ENCODE results near the gene PPFIA4.
A peak's percentile ranks its signal among the peaks of the same experiment; 100 is the strongest.
"Not testable (repeated sequence)": the region's sequence is repeated elsewhere in the genome, so short reads cannot be mapped to it uniquely, and the experiment has no call there.

PPFIA4 gene

DNA sequence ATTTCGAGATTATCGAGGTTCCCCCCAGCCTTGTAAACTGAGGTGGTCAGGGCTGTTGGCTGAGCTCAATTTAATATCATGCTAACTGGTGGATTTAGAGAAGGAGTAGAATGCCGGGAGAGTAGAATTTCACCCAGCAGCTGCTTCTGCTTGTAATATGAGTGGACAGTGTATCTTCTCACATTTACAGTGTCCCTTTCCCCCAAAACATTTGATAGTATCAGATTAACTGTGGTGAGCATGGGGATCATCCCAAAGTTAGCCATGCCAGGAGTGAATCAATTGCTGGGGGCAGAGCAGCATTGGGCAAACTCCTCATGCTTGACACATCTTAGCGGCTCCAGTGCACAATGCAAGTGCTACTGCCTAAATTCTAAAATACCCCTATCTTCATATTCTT is 9.2 kb upstream of the PPFIA4 start:
- no peak for DNase-seq (ENCODE audit: low spot score)

- DNase-seq (ENCODE audit: low spot score) = no peak
Observed at GRCh38 chr1:203017692-203018091, 8.6 kb upstream of the PPFIA4 start.

- not testable (repeated sequence) for DNase-seq (ENCODE audit: low spot score)
Observed at GRCh38 chr1:203022855-203023254, 3.4 kb upstream of the PPFIA4 start.

DNA sequence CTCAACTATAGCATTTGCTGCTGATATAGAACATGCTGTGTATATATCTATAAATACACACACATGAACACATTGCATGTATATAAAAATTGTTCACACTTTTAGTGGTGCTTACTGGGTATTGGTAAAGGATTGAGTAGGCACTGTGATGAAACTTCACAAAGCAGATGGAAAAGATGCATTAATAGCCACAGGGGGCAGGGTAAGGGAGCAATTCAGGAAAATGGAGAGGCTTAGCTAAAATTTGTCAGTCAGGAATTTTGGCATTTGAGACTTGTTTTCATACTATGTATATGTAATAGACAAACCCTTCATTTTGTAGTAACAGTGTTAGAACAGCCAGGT is 633 bp upstream of the PPFIA4 start:
- DNase-seq (ENCODE audit: low spot score) = no peak

- DNase-seq (ENCODE audit: low spot score) = peak; percentile 59
Observed at GRCh38 chr1:203026666-203027663, 674 bp downstream of the PPFIA4 start.

- no peak for DNase-seq (ENCODE audit: low spot score)
Observed at GRCh38 chr1:203028067-203028783, 1.9 kb downstream of the PPFIA4 start.

- peak; percentile 94 for DNase-seq (ENCODE audit: low spot score)
Observed at GRCh38 chr1:203028784-203029553, 2.7 kb downstream of the PPFIA4 start.

GRCh38 chr1:203031467-203031866 is 5.2 kb downstream of the PPFIA4 start:
- peak; percentile 27 for DNase-seq (ENCODE audit: low spot score)

- DNase-seq (ENCODE audit: low spot score) = no peak
Observed at GRCh38 chr1:203033287-203033686, 7.0 kb downstream of the PPFIA4 start.

DNA sequence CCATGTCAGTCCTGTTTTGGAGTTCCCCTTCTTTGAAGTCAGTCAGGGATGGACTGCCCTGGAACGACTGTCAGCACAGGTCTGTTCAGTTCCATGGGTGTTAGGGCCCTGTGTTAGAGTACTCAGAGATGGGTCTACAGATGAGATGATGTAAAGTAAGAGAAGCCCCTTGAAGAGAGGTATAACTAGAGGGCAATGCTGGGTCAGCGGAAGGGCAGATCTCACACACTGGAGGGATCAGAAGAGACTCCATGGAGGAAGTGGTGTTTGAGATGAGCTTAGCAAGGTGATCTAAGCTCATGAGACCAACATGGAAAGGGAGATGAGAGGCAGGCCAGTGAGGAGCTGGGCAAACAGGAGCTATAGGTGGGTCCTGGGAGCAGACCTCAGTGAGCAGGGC is 7.6 kb downstream of the PPFIA4 start:
- DNase-seq (ENCODE audit: low spot score) = no peak

DNA sequence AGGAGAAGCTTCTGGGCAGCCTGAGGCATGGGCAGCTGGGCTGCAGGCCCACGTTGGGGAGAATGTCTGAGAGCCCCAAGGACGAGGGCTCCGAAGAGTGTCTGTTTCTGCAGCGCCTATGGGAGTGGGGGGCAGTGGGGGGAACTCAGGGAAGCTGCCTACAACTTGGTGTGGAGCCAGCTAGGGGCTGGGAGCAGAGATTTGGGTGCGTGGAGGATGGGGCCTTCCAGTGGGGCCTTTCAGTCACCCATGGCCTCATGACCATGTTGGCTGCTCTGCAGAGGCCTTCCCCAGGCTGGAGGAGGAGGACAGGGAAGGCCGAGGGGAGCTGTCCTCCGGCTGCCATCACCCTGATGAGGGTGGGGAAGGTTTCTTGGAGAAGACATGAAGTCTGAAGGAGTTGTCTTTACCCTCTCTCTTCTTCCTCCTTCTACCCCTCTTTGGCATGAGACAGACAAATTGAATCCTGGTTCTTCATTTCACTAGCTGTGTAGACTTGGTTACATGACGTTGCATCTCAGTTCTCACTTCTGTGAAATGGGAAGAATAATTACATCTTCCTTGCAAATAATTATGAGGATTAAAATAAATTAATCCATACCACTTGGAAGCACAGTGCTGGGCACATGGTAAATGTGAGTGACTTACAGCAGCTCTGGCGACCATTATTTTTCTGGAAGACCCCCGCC is 8.3 kb downstream of the PPFIA4 start:
- no peak for DNase-seq (ENCODE audit: low spot score)

DNA sequence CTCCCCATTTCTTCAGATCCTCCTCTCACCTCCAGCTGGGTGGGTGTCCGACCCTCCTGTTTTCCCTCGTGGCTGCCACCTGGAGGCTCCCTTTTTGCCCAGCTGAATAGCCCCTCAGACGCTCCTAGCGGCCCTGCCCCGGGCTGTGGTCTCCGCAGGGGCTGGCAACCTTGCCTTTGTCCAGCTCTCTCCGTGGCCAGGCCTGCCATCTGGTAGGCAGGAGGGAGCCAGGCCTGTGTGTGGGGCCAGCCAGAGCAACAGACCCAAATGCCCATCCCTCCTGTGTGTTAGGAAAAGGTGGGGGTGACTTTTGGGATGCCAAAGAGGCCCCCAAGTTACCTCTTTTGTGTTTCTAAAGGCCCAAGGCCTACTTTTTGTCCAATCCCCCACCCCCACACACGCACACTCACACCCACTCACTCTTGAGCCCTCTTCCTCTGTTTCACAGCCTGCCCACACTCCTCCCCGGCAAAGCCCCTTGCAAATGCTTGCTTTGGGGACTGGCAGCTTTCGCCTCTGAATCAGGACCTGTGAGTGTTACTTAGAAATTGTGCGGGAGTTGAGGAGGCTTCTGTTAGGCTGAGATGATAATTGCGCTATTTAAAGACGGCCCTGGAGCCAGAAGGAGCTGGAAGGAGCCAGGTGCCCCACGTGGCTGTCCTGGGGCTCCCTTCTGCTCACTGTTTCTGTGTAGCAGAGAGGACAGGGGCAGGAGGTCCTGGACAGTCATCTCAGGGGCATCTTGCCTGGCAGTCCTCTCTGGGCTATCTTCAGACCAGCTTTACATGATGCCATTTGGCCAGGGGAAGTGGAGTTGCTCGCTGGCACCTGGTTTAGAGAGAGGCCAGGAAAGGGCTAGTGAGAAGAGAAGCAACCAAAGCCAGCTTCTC is 9.1 kb downstream of the PPFIA4 start:
- DNase-seq (ENCODE audit: low spot score) = peak; percentile 99

DNA sequence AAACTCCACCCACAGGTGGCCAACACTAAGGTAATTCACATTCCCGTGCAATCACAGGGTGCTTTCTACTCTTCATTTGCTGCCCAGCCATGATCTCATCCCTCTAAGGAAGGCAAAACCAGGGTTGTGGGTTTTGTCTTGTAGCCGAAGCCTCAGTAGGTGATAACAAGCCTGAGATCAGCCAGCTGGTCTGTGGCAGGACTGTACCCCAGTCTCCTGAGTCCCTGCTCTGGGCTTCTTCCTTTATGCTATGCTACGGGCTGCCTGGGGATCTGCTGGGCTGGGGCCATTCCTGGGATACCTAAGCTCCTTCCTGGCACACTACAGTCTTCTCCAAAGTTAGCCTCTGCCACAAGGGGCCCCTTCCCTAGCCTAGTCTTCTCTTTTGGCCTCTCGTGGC is 9.8 kb downstream of the PPFIA4 start:
- no peak for DNase-seq (ENCODE audit: low spot score)

DNA sequence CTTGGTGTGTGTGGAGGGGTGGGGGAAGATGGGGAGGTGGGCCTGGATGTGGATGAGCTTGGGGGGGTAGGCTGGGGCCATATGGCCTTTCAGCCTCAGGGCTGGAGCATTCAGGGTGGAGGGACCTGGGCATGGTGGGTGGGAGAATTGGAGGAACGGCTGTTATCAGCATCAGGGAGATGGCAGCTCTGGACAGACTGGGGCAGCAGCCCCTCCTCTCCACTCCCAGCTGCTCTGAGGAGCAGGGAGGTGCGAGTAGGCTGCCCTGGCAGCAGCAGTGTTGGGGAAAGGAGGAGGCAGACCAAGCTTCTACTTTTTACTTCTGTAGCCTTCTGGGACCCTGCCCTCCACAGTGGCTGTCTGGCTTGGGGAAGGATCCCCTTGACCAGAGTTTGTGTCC is 10.2 kb downstream of the PPFIA4 start:
- DNase-seq (ENCODE audit: low spot score) = no peak

DNA sequence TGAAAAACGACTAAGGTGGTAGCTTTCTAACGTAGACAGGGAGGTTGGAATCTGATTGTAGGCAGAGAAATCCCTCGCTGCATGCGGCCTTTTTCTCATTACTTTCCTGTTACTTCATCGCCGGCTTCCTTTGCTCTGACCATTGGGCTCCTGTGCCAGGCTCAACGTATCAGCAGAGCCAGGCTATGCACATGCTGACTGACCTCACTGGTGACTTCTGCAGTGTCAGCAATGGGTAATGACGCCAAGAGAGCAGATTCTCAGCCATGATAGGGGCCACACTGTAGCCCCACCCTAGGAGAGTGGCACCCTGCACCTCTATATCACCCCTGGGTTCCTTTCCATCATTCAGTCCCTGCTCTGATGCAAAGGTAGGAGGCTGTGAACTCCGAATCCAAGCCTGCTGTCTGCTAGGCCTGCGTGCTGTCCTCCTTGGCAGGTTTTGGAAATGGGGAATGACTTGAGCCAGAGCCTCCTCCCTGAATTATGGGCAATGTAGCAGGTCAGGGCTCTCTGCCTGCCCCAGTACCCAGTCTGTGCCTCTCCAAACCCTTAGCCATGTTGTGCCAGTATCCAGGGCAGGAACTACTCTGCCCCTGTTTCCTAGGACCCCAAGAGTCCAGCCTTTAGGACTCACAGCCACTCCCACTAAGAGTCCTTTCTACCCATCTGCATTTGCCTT is 11.4 kb downstream of the PPFIA4 start:
- DNase-seq (ENCODE audit: low spot score) = peak; percentile 49

DNA sequence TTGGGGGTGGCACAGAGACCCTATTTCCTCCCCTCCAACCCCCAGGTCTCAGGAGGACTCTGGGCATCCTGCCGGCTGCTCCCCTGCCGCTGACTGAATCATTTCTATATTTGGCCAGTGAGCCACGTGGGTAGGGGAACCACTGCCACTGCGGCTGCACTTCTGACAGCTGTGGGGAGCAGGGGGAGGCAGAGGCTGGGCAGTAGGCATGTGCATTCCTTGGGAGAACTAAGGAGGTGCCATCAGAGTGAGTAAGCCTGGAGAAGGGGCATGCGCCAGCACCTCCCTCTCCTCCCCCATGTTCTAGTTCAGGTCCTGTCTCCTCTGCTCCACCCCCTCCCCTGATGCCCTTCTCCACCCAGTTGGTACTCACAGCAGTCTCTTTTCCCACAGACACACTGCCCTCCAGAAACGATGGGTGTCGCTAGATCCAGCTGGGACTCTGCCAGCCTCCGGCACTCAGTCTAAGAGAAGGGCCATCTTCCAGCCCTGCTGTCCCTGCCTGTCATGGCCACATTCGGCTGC is 12.0 kb downstream of the PPFIA4 start:
- DNase-seq (ENCODE audit: low spot score) = peak; percentile 78

GRCh38 chr1:203038891-203039608 is 12.8 kb downstream of the PPFIA4 start:
- DNase-seq (ENCODE audit: low spot score) = peak; percentile 92

DNA sequence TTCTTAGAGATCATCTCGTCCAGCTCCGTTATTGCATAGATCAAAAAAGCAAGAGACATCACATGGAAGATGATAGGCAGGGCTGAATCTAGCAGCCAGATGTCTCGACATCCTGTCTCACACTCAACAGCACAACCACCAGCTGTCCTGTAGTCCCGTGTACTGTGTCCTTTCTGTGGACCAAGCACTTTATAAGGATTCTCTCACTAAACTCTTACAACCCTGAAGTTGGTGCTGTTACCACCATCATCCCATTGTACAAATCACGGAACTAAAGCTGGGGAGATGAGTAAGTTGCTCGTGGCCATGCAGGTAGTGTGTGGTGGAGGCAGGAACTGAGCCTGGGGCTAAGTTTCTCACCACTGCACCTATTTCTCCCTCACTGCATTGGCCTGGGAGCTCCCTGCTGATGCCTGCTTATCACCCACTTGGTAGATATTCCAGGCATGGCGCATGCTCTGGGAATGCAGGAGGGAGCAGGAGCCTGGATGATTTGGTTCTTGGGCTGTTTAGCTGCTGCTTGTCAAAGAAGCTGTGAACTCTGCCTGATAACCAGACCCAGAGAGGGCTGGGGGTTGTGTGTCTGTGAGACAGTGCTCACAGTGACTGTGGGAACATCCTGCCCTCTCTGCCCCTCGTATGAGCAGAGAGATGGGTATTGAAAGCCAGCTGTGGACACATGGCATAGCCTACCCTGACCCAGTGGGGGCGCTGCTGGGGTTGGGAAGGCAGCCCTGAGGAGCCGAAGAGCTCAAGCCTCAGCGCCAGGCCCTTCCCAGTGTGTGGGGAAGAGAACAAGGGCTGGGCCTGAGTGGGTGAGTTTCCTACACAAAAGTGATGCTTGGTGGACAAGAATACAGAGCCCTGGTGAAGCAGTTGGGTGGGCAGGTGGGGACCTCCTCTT is 13.6 kb downstream of the PPFIA4 start:
- DNase-seq (ENCODE audit: low spot score) = no peak
